SK-N-SH (cell line): Measurements from ENCODE around the gene SYNPR. TPM values are rescaled to one million over a fixed set of nuclear protein-coding genes. Genes with fewer than 3 reads are reported as not detected.

Source experiments
- CTCF ChIA-PET: fragments of 300-600, 350-600 bp; formaldehyde crosslinking; extraction: SDS; loops from one replicate; lab custom pipeline; 2021; lab: Yijun Ruan, JAX
- POLR2A ChIA-PET: fragments of 350-600 bp; sonication (Branson Sonifier 250); formaldehyde crosslinking; extraction: SDS; loops from one replicate; lab custom pipeline; 2020; ENCODE audit warnings: antibody characterized with exemption, inconsistent platforms; lab: Yijun Ruan, JAX
- DNase-seq: peaks from one replicate; pipeline ENCODE4 v3.0.0; 2012
- H2AFZ ChIP-seq: fragments of 200-600 bp; sonication (generic); 2 replicates; pipeline ENCODE4 v1.8.1; 2016; ENCODE audit warnings: antibody characterized with exemption, mild to moderate bottlenecking, low read depth
- H3F3A ChIP-seq: fragments of 200-600 bp; sonication (generic); replicated peaks from 2 replicates; pipeline ENCODE3; 2016; ENCODE audit warnings: antibody characterized with exemption, mild to moderate bottlenecking; ENCODE audit not compliant: insufficient read depth
- H3K27ac ChIP-seq, 2 experiments: fragments of 200-500 bp in 1 of 2; fragments of 200-600 bp in 1 of 2; sonication (Bioruptor generic) in 1 of 2; sonication (generic), shearing (Covaris generic) in 1 of 2; 2 replicates each; pipeline versions ENCODE4 v1.5.1 to v1.6.1; 2014 to 2016; ENCODE audit warnings: low read depth in 2 of 2, inconsistent platforms in 1 of 2, low read length in 1 of 2, mild to moderate bottlenecking in 1 of 2, mixed read lengths in 1 of 2
- H3K27me3 ChIP-seq: fragments of 200-600 bp; sonication (generic), shearing (Covaris generic); 2 replicates; pipeline ENCODE4 v1.6.1; 2016; ENCODE audit warnings: mixed run types; ENCODE audit not compliant: insufficient read depth
- H3K36me3 ChIP-seq, 2 experiments: fragments of 200-500 bp in 1 of 2; fragments of 200-600 bp in 1 of 2; sonication (Bioruptor generic) in 1 of 2; sonication (generic) in 1 of 2; replicated peaks in 1 of 2; 2 replicates each; pipeline versions ENCODE3 to v1.5.1; 2014 to 2016; ENCODE audit warnings: low read length in 1 of 2, mild to moderate bottlenecking in 1 of 2; ENCODE audit not compliant: insufficient read depth in 2 of 2, control insufficient read depth in 1 of 2
- H3K4me1 ChIP-seq, 2 experiments: fragments of 200-500 bp in 1 of 2; fragments of 200-600 bp in 1 of 2; sonication (Bioruptor generic) in 1 of 2; sonication (generic), shearing (Covaris generic) in 1 of 2; 2 replicates each; pipeline versions ENCODE4 v1.5.1 to v1.6.1; 2014 to 2016; ENCODE audit warnings: low read depth in 1 of 2, low read length in 1 of 2, mixed run types in 1 of 2; ENCODE audit not compliant: insufficient read depth in 2 of 2, control insufficient read depth in 1 of 2
- H3K4me2 ChIP-seq: fragments of 200-600 bp; sonication (generic), shearing (Covaris generic); 2 replicates; pipeline ENCODE4 v1.6.1; 2017; ENCODE audit warnings: mixed run types
- H3K4me3 ChIP-seq, 2 experiments: fragments of 200-500 bp in 1 of 2; fragments of 200-600 bp in 1 of 2; sonication (Bioruptor generic) in 1 of 2; sonication (generic), shearing (Covaris generic) in 1 of 2; 2 replicates each; pipeline versions ENCODE4 v1.5.1 to v1.8.1; 2014 to 2016; ENCODE audit warnings: low read depth in 2 of 2, inconsistent platforms in 1 of 2, low read length in 1 of 2, mild to moderate bottlenecking in 1 of 2, mixed read lengths in 1 of 2, moderate library complexity in 1 of 2
- H3K79me2 ChIP-seq: fragments of 200-600 bp; sonication (generic); 2 replicates; pipeline ENCODE4 v1.8.1; 2017; ENCODE audit warnings: mild to moderate bottlenecking; ENCODE audit not compliant: insufficient read depth
- H3K9ac ChIP-seq: fragments of 200-600 bp; sonication (generic); 2 replicates; pipeline ENCODE4 v1.6.1; 2017; ENCODE audit warnings: mixed run types
- H3K9me2 ChIP-seq: fragments of 200-600 bp; sonication (generic); 2 replicates; pipeline ENCODE4 v1.6.1; 2017; ENCODE audit warnings: mixed run types
- H3K9me3 ChIP-seq: fragments of 200-600 bp; sonication (generic); 2 replicates; pipeline ENCODE4 v1.6.1; 2017; ENCODE audit warnings: mixed run types, mild to moderate bottlenecking, moderate library complexity
- H4K20me1 ChIP-seq: fragments of 200-600 bp; sonication (generic); 2 replicates; pipeline ENCODE4 v1.6.1; 2017; ENCODE audit warnings: mild to moderate bottlenecking, mixed run types; ENCODE audit not compliant: insufficient read depth
- CHD2 ChIP-seq: fragments of 150-350 bp; IDR thresholded peaks from 2 replicates; pipeline ENCODE4 v1.6.1; 2018; ENCODE audit warnings: low read length; ENCODE audit not compliant: partially characterized antibody
- ELF1 ChIP-seq: IDR thresholded peaks from 2 replicates; pipeline ENCODE4 v1.4.0; 2012
- EZH2phosphoT487 ChIP-seq: fragments of 200-600 bp; sonication (generic); IDR thresholded peaks from 2 replicates; pipeline ENCODE4 v1.6.1; 2017; ENCODE audit warnings: low read depth, mixed run types, mild to moderate bottlenecking, antibody characterized with exemption, moderate library complexity, borderline replicate concordance
- FOSL2 ChIP-seq: IDR thresholded peaks from 2 replicates; pipeline ENCODE4 v1.4.0; 2012; ENCODE audit warnings: low read depth, mild to moderate bottlenecking, moderate library complexity, borderline replicate concordance
- FOXM1 ChIP-seq: IDR thresholded peaks from 2 replicates; pipeline ENCODE4 v1.4.0; 2012; ENCODE audit warnings: low read depth, mild to moderate bottlenecking
- GABPA ChIP-seq: IDR thresholded peaks from 2 replicates; pipeline ENCODE4 v1.4.0; 2012; ENCODE audit warnings: low read depth, mild to moderate bottlenecking
- JUND ChIP-seq: IDR thresholded peaks from 2 replicates; pipeline ENCODE4 v1.4.0; 2012
- NFIC ChIP-seq: IDR thresholded peaks from 2 replicates; pipeline ENCODE4 v1.4.0; 2012; ENCODE audit warnings: borderline replicate concordance
- POLR2AphosphoS5 ChIP-seq: IDR thresholded peaks from 2 replicates; pipeline ENCODE4 v1.6.1; 2012; ENCODE audit warnings: low read depth, low read length
- RAD21 ChIP-seq: IDR thresholded peaks from 2 replicates; pipeline ENCODE4 v1.6.1; 2012; ENCODE audit warnings: mild to moderate bottlenecking, low read length
- RFX5 ChIP-seq: IDR thresholded peaks from 2 replicates; pipeline ENCODE4 v1.6.1; 2012; ENCODE audit warnings: mild to moderate bottlenecking, improper control_type of control experiment, low read length
- SIN3A ChIP-seq: IDR thresholded peaks from 2 replicates; pipeline ENCODE4 v1.6.1; 2012; ENCODE audit warnings: low read depth, mild to moderate bottlenecking, low read length, moderate library complexity, borderline replicate concordance
- TAF1 ChIP-seq: IDR thresholded peaks from 2 replicates; pipeline ENCODE4 v1.6.1; 2012; ENCODE audit warnings: low read depth, mild to moderate bottlenecking, low read length, moderate library complexity, borderline replicate concordance
- TEAD4 ChIP-seq: IDR thresholded peaks from 2 replicates; pipeline ENCODE4 v1.4.0; 2012; ENCODE audit warnings: mild to moderate bottlenecking, borderline replicate concordance; ENCODE audit not compliant: insufficient read depth
- WGBS: methylation state at CpG from one replicate; pipeline ENCODE4 v1.1.6; 2017; ENCODE audit warnings: low lambda C conversion rate; 5-methylcytosine and 5-hydroxymethylcytosine counted together
- polyA plus RNA-seq, 3 experiments: library from polyadenylated mRNA; depleted of rRNA; stranded (reverse); fragments of >200 nt; gene quantifications; 2 replicates each; pipeline ENCODE4 v1.2.3, GENCODE V29; 2012
- TF ChIP-seq, protein P1 (sequence below): IDR thresholded peaks from 2 replicates; pipeline ENCODE4 v1.4.0; 2012; ENCODE audit warnings: low read depth, borderline replicate concordance
- TF ChIP-seq, protein P2 (sequence below): IDR thresholded peaks from 2 replicates; pipeline ENCODE4; 2012
- TF ChIP-seq, protein P3 (sequence below): IDR thresholded peaks from 2 replicates; pipeline ENCODE4 v1.4.0; 2012; ENCODE audit warnings: low read depth
- TF ChIP-seq, protein P4 (sequence below): fragments of 200-600 bp; sonication (generic); IDR thresholded peaks from 2 replicates; pipeline ENCODE4 v1.6.1; 2017; ENCODE audit warnings: antibody characterized with exemption, mild to moderate bottlenecking, moderate library complexity
- TF ChIP-seq, protein P5 (sequence below): fragments of 150-350 bp; IDR thresholded peaks from 2 replicates; pipeline ENCODE4 v1.6.1; 2016; ENCODE audit warnings: mild to moderate bottlenecking, low read depth, low read length

The SYNPR gene
- polyA plus RNA-seq, 1 of the 3 experiments (the other 2 are of a cell fraction): not detected

DNA sequence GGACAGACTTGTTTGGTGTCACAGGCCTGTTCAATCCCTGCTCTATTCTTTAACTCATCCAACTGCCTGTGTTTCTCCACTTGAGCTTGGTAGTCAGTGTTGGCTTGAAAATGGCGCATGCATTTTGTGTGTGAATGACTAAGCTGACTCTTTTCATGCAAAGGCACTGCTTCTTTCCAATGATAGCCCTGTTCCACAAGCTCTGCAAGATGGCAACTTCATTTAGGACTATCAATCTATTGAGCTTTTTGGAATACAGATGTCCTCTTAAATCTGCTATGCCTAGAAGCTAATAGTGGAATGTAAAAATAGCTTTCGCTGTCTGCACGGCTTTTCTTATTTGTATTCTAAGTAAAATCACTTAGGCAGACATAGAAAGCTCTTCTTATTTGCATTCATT, 33.6 kb upstream of the SYNPR start:
- WGBS: 92% methylated on average over 3 of the region's 3 CpGs
- Histone ChIP-seq H3K9me3 (no peaks in the 10 kb centered on the region), H3K4me1 (no peaks in the 10 kb centered on the region), H3K9ac (no peak overlapping the region), H3K4me2 (no peak overlapping the region), H2AFZ (no peak overlapping the region)
- POLR2A ChIA-PET: no interaction called here
- TF ChIP-seq FOSL2 (no peak), SIN3A (no peak), NFIC (no peak), CHD2 (no peak), TAF1 (no peak), RAD21 (no peak), ELF1 (no peak), POLR2AphosphoS5 (no peak), GABPA (no peak), TEAD4 (no peak), RFX5 (no peak), FOXM1 (no peak), EZH2phosphoT487 (no peak), JUND (no peak)
- TF ChIP-seq, protein P1, sequence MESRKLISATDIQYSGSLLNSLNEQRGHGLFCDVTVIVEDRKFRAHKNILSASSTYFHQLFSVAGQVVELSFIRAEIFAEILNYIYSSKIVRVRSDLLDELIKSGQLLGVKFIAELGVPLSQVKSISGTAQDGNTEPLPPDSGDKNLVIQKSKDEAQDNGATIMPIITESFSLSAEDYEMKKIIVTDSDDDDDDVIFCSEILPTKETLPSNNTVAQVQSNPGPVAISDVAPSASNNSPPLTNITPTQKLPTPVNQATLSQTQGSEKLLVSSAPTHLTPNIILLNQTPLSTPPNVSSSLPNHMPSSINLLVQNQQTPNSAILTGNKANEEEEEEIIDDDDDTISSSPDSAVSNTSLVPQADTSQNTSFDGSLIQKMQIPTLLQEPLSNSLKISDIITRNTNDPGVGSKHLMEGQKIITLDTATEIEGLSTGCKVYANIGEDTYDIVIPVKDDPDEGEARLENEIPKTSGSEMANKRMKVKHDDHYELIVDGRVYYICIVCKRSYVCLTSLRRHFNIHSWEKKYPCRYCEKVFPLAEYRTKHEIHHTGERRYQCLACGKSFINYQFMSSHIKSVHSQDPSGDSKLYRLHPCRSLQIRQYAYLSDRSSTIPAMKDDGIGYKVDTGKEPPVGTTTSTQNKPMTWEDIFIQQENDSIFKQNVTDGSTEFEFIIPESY: no peak
- TF ChIP-seq, protein P2, sequence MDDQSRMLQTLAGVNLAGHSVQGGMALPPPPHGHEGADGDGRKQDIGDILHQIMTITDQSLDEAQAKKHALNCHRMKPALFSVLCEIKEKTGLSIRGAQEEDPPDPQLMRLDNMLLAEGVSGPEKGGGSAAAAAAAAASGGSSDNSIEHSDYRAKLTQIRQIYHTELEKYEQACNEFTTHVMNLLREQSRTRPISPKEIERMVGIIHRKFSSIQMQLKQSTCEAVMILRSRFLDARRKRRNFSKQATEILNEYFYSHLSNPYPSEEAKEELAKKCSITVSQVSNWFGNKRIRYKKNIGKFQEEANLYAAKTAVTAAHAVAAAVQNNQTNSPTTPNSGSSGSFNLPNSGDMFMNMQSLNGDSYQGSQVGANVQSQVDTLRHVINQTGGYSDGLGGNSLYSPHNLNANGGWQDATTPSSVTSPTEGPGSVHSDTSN: no peak
- TF ChIP-seq, protein P3, sequence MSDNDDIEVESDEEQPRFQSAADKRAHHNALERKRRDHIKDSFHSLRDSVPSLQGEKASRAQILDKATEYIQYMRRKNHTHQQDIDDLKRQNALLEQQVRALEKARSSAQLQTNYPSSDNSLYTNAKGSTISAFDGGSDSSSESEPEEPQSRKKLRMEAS: no peak
- TF ChIP-seq, protein P4, sequence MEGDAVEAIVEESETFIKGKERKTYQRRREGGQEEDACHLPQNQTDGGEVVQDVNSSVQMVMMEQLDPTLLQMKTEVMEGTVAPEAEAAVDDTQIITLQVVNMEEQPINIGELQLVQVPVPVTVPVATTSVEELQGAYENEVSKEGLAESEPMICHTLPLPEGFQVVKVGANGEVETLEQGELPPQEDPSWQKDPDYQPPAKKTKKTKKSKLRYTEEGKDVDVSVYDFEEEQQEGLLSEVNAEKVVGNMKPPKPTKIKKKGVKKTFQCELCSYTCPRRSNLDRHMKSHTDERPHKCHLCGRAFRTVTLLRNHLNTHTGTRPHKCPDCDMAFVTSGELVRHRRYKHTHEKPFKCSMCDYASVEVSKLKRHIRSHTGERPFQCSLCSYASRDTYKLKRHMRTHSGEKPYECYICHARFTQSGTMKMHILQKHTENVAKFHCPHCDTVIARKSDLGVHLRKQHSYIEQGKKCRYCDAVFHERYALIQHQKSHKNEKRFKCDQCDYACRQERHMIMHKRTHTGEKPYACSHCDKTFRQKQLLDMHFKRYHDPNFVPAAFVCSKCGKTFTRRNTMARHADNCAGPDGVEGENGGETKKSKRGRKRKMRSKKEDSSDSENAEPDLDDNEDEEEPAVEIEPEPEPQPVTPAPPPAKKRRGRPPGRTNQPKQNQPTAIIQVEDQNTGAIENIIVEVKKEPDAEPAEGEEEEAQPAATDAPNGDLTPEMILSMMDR: no peak
- TF ChIP-seq, protein P5, sequence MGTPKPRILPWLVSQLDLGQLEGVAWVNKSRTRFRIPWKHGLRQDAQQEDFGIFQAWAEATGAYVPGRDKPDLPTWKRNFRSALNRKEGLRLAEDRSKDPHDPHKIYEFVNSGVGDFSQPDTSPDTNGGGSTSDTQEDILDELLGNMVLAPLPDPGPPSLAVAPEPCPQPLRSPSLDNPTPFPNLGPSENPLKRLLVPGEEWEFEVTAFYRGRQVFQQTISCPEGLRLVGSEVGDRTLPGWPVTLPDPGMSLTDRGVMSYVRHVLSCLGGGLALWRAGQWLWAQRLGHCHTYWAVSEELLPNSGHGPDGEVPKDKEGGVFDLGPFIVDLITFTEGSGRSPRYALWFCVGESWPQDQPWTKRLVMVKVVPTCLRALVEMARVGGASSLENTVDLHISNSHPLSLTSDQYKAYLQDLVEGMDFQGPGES: no peak
- TF ChIP-seq, all 33 proteins: peak for 0
- no peaks in the 10 kb centered on the region for H4K20me1 ChIP-seq
- H3K27me3 ChIP-seq: no peaks in the 10 kb centered on the region
- CTCF ChIA-PET: interaction anchor here (0.9 to 3.7 kb wide), 4 partner anchors 12 to 623 kb away, joined by 4 to 35 read pairs (median 6); no protein-coding TSS in a partner anchor
- no peak overlapping the region for H3K4me3 ChIP-seq
- no peaks in the 10 kb centered on the region for H3K9me2 ChIP-seq
- H3K36me3 ChIP-seq: no peaks in the 10 kb centered on the region
- no peaks in the 10 kb centered on the region for H3K79me2 ChIP-seq
- no peak for DNase-seq
- no peak overlapping the region for H3K27ac ChIP-seq
- no peaks in the 10 kb centered on the region for H3F3A ChIP-seq
